K562 (cell line): Measurements from ENCODE around the gene RSPH1. TPM values are rescaled to one million over a fixed set of nuclear protein-coding genes. Genes with fewer than 3 reads are reported as not detected.

ENCODE experiments used
- ATAC-seq: fragments of 200-7000 bp; cut with Tn5 transposase; 3 replicates; pipeline ENCODE4 v1.9.1; 2020; ENCODE audit warnings: moderate library complexity
- BruUV-seq: library from RNA; stranded (reverse); fragments of 400-500 nt; replicated peaks from 2 replicates; lab custom pipeline; 2021; lab: Mats Ljungman, UMichigan
- CTCF ChIA-PET: fragments of 300-600 bp; formaldehyde crosslinking; extraction: SDS; loops from one replicate; lab custom pipeline; 2021; ENCODE audit warnings: low intra/inter-chr PET ratio; lab: Yijun Ruan, JAX
- POLR2A ChIA-PET: fragments of 300-600, 350-650 bp; sonication (Branson Sonifier 250); formaldehyde crosslinking; extraction: SDS; loops from one replicate; lab custom pipeline; 2021; ENCODE audit warnings: antibody characterized with exemption, inconsistent platforms; lab: Yijun Ruan, JAX
- DNase-seq, 4 experiments: peaks; one replicate each; pipeline versions ENCODE4 v3.0.0 to v3.0.0-alpha.2; 2011 to 2018; ENCODE audit warnings: low spot score in 3 of 4, mixed read lengths in 3 of 4; ENCODE audit errors: extremely low read depth in 1 of 4
- FAIRE-seq: peaks from 2 replicates; lab custom pipeline; 2011; peaks lifted over from hg19 to GRCh38; lab: Jason Lieb, UNC
- H2AFZ ChIP-seq: 2 replicates; pipeline ENCODE4 v1.6.0; 2011; ENCODE audit warnings: low read depth, low read length, control low read depth, inconsistent platforms
- H3K27ac ChIP-seq: fragments of 200-600 bp; 3 replicates; pipeline ENCODE4 v1.8.0; 2011; ENCODE audit warnings: low read depth, mild to moderate bottlenecking, control low read depth, inconsistent platforms, low read length, moderate library complexity, mixed read lengths; ENCODE audit errors: extremely low read depth
- H3K27me3 ChIP-seq, 2 experiments: fragments of 300-600 bp in 1 of 2; 2 replicates in 1 of 2; 3 replicates in 1 of 2; pipeline versions ENCODE4 v1.6.0 to v1.8.0; 2011; ENCODE audit warnings: inconsistent platforms in 2 of 2, low read length in 2 of 2, mild to moderate bottlenecking in 1 of 2, mixed read lengths in 1 of 2, moderate library complexity in 1 of 2; ENCODE audit not compliant: control insufficient read depth in 2 of 2, insufficient read depth in 2 of 2
- H3K36me3 ChIP-seq: fragments of 300-600 bp; 3 replicates; pipeline ENCODE4 v1.8.0; 2011; ENCODE audit warnings: mild to moderate bottlenecking, low read length, inconsistent platforms; ENCODE audit not compliant: control insufficient read depth, insufficient read depth
- H3K4me1 ChIP-seq, 2 experiments: fragments of 200-600 bp in 1 of 2; replicated peaks in 1 of 2; 2 replicates in 1 of 2; 3 replicates in 1 of 2; pipeline versions ENCODE4 v1.5.1 to v1.8.0; 2011; ENCODE audit warnings: inconsistent platforms in 2 of 2, low read length in 2 of 2, mild to moderate bottlenecking in 1 of 2, mixed read lengths in 1 of 2, moderate library complexity in 1 of 2; ENCODE audit not compliant: control insufficient read depth in 2 of 2, insufficient read depth in 2 of 2
- H3K4me2 ChIP-seq: 2 replicates; pipeline ENCODE4 v1.6.1; 2011; ENCODE audit warnings: low read length, control low read depth, inconsistent platforms, mixed read lengths; ENCODE audit not compliant: insufficient read depth
- H3K4me3 ChIP-seq: fragments of 200-600 bp; sonication (generic), shearing (Covaris generic); 2 replicates; pipeline ENCODE4 v1.5.1; 2016; ENCODE audit warnings: control low read depth, inconsistent platforms
- H3K79me2 ChIP-seq: fragments of 200-600 bp; 3 replicates; pipeline ENCODE4 v1.8.0; 2011; ENCODE audit warnings: low read length, inconsistent platforms; ENCODE audit not compliant: control insufficient read depth, insufficient read depth
- H3K9ac ChIP-seq, 2 experiments: 2 replicates each; pipeline versions ENCODE4 v1.6.0 to v1.6.1; 2011; ENCODE audit warnings: low read depth in 2 of 2, low read length in 2 of 2, control low read depth in 1 of 2, inconsistent platforms in 1 of 2, mild to moderate bottlenecking in 1 of 2, mixed read lengths in 1 of 2; ENCODE audit not compliant: insufficient read depth in 1 of 2
- H3K9me1 ChIP-seq: one replicate; pipeline ENCODE4 v1.6.0; 2011; ENCODE audit warnings: inconsistent platforms, mild to moderate bottlenecking, low read length, moderate library complexity; ENCODE audit not compliant: control insufficient read depth, insufficient read depth
- H3K9me3 ChIP-seq: replicated peaks from 2 replicates; pipeline ENCODE4 v1.5.1; 2011; ENCODE audit warnings: low read depth, low read length, inconsistent platforms; ENCODE audit not compliant: control insufficient read depth, insufficient read depth
- H4K20me1 ChIP-seq: replicated peaks from 2 replicates; pipeline ENCODE4 v1.6.1; 2011; ENCODE audit warnings: low read length, inconsistent platforms, mixed read lengths; ENCODE audit not compliant: control insufficient read depth, insufficient read depth
- AFF1 ChIP-seq, 2 experiments: fragments of 450-650 bp; IDR thresholded peaks; 2 replicates each; pipeline ENCODE4 v1.6.1; 2018; ENCODE audit warnings: mild to moderate bottlenecking in 2 of 2, low read depth in 1 of 2; ENCODE audit not compliant: partially characterized antibody in 2 of 2
- ARID4B ChIP-seq: sonication (generic); formaldehyde crosslinking; IDR thresholded peaks from 2 replicates; pipeline ENCODE4 v1.8.0; 2022; ENCODE audit warnings: mild to moderate bottlenecking, missing genetic modification reagents
- BCL6 ChIP-seq: fragments of 250-450 bp; sonication (Bioruptor Pico); IDR thresholded peaks from 2 replicates; pipeline ENCODE4 v1.4.0; 2020
- ESRRB ChIP-seq: fragments of 250-450 bp; sonication (Bioruptor Pico); IDR thresholded peaks from 2 replicates; pipeline ENCODE4 v1.5.0; 2020; ENCODE audit warnings: mild to moderate bottlenecking, moderate library complexity, borderline replicate concordance
- GMEB1 ChIP-seq: fragments of 250-450 bp; sonication (Bioruptor Pico); IDR thresholded peaks from 2 replicates; pipeline ENCODE4 v1.4.0; 2020; ENCODE audit warnings: mild to moderate bottlenecking
- HMBOX1 ChIP-seq: sonication (generic); IDR thresholded peaks from 2 replicates; pipeline ENCODE4 v1.6.1; 2016
- JUNB ChIP-seq: fragments of 450-650 bp; formaldehyde crosslinking; conservative IDR thresholded peaks from 2 replicates; pipeline ENCODE4 v1.4.0; 2020; ENCODE audit warnings: mild to moderate bottlenecking
- MIER1 ChIP-seq: fragments of 450-650 bp; IDR thresholded peaks from 2 replicates; pipeline ENCODE4 v1.6.1; 2016; ENCODE audit warnings: antibody characterized with exemption, mild to moderate bottlenecking, low read depth
- NFIX ChIP-seq: fragments of 250-450 bp; sonication (Bioruptor Pico); IDR thresholded peaks from 2 replicates; pipeline ENCODE4 v1.4.0; 2020; ENCODE audit warnings: low read depth, mild to moderate bottlenecking, moderate library complexity
- WGBS: fragments of 100-300 bp; shearing (Covaris generic); methylation state at CpG from one replicate; pipeline ENCODE4 v1.1.6; 2016; ENCODE audit warnings: low coverage, mixed read lengths; ENCODE audit not compliant: insufficient coverage; ENCODE audit errors: missing lambda C conversion rate; 5-methylcytosine and 5-hydroxymethylcytosine counted together
- in situ Hi-C: fragments of 300-500 bp; cut with MboI; formaldehyde crosslinking; loops from 4 replicates; pipeline ENCODE4 v1.15.0; 2018; ENCODE audit warnings: inconsistent platforms, mixed read lengths
- intact Hi-C: fragments of 100-400 bp; cut with micrococcal nuclease; formaldehyde crosslinking; loops from 2 replicates; pipeline ENCODE4 v1.14.2; 2022
- polyA plus RNA-seq, 8 experiments: library from polyadenylated mRNA; depleted of rRNA in 4 of 8; stranded (reverse) in 5 of 8; unstranded in 3 of 8; fragments of >200 nt; fragmentation: Nextera tagmentation in 2 of 8; fragmentation: Illumina TruSeq in 1 of 8; extraction: Ambion mirVana in 2 of 8; extraction: Trizol in 1 of 8; gene quantifications; 2 replicates each; pipeline versions ENCODE4 v1.2.1 to v1.2.3, GENCODE V29; 2011 to 2014; ENCODE audit warnings: inconsistent platforms in 1 of 8, missing spikeins in 1 of 8
- total RNA-seq, 7 experiments: library from RNA; depleted of rRNA in 6 of 7; stranded (reverse); fragments of >200 nt in 6 of 7; fragmentation: Illumina TruSeq in 2 of 7; extraction: Trizol in 2 of 7; gene quantifications; 2 replicates each; pipeline versions ENCODE4 v1.2.1 to v1.2.3, GENCODE V29; 2011 to 2021; ENCODE audit warnings: low replicate concordance in 1 of 7

Gene RSPH1
- total and polyA plus RNA-seq, 9 of the 15 experiments (the other 6 are each of a cell fraction or from before 2014, with no cell fraction given): 0.17 TPM; not detected in 8

- TF ChIP-seq HMBOX1 (no peak), MIER1 (peak; percentile 83), GMEB1 (CRISPR knock-in tag) (no peak), JUNB (no peak)
Measured at GRCh38 chr21:42429856-42430255, 66.2 kb downstream of the RSPH1 start (continued).

GRCh38 chr21:42429021-42429420 lies 67.0 kb downstream of the RSPH1 start:
- no peak overlapping the region for H3K4me3 ChIP-seq
- peaks cover 3 to 15% of the 10 kb centered on the region in 2 experiments; a peak in 2 of 5 replicates for H3K27me3 ChIP-seq
- peaks cover 8 to 21% of the 10 kb centered on the region in 2 experiments; a peak in 4 of 5 replicates for H3K4me1 ChIP-seq
- POLR2A ChIA-PET: no interaction called here
- H2AFZ ChIP-seq: no peak overlapping the region
- no peak overlapping the region for H3K4me2 ChIP-seq
- no TSS peak for BruUV-seq
- WGBS: 29% methylated on average over 1 of the region's 1 CpG
- H3K27ac ChIP-seq: no peak overlapping the region
- no peaks in the 10 kb centered on the region; the same call in 1 of the 2 replicates for H4K20me1 ChIP-seq
- H3K9me1 ChIP-seq: no peaks in the 10 kb centered on the region
- H3K36me3 ChIP-seq: no peaks in the 10 kb centered on the region
- DNase-seq: no peak
- H3K79me2 ChIP-seq: no peaks in the 10 kb centered on the region
- FAIRE-seq: no peak
- in situ Hi-C loops: no loop called here
- no peak overlapping the region for H3K9ac ChIP-seq
- intact Hi-C loops: no loop called here
- CTCF ChIA-PET: interaction anchor here (0.5 kb wide), 1 partner anchor 25 kb away, joined by 4 read pairs; the partner anchor contains the start of gene UBASH3A
- no peaks in the 10 kb centered on the region for H3K9me3 ChIP-seq
- no peak for ATAC-seq
- no peak for TF ChIP-seq AFF1 (IDR thresholded peaks at IDR 0.05; ENCODE audit: low read depth in 1 of 2, partially characterized antibody in 2 of 2)
- TF ChIP-seq ESRRB: no peak
- TF ChIP-seq ARID4B (CRISPR knock-in tag): no peak
- TF ChIP-seq BCL6: no peak
- TF ChIP-seq NFIX (CRISPR knock-in tag): no peak
